ENCODE data around the gene MTHFD1. TPM values are rescaled to one million over a fixed set of nuclear protein-coding genes. Genes with fewer than 3 reads are reported as not detected.

The MTHFD1 gene
- total RNA-seq, 1 donor from 2014 or later, result 161 TPM

GRCh38 chr14:64394977-64395633, 7.0 kb downstream of the MTHFD1 start:
- Mint-ChIP-seq H3K4me3 (no peak overlapping the region), H3K4me1 (peaks cover 21% of the 10 kb centered on the region), H3K27me3 (ENCODE audit: low read depth) (no peaks in the 10 kb centered on the region), H3K27ac (ENCODE audit: unreplicated experiment) (no peak overlapping the region), H3K36me3 (ENCODE audit: low read depth) (peaks cover 11% of the 10 kb centered on the region), H3K9me3 (no peaks in the 10 kb centered on the region)
- no peak for DNase-seq (ENCODE audit: low read depth, low spot score)
- no peak for TF ChIP-seq CTCF (conservative IDR thresholded peaks at IDR 0.05)

- no peak for TF ChIP-seq CTCF (conservative IDR thresholded peaks at IDR 0.05)
- no peak overlapping the region for H3K4me3 Mint-ChIP-seq
- H3K4me1 Mint-ChIP-seq, result no peaks in the 10 kb centered on the region
- no peaks in the 10 kb centered on the region for H3K27me3 Mint-ChIP-seq (ENCODE audit: low read depth)
- no peak overlapping the region for H3K27ac Mint-ChIP-seq (ENCODE audit: unreplicated experiment)
- H3K36me3 Mint-ChIP-seq (ENCODE audit: low read depth), result peaks cover 9% of the 10 kb centered on the region
- DNase-seq (ENCODE audit: low read depth, low spot score), result no peak
- H3K9me3 Mint-ChIP-seq, result no peaks in the 10 kb centered on the region
Measured at GRCh38 chr14:64400829-64401459, 12.8 kb downstream of the MTHFD1 start.

GRCh38 chr14:64401949-64402348, 13.8 kb downstream of the MTHFD1 start:
- H3K4me3 Mint-ChIP-seq, result no peak overlapping the region
- no peaks in the 10 kb centered on the region for H3K27me3 Mint-ChIP-seq (ENCODE audit: low read depth)
- peaks cover 9% of the 10 kb centered on the region for H3K36me3 Mint-ChIP-seq (ENCODE audit: low read depth)
- H3K9me3 Mint-ChIP-seq, result no peaks in the 10 kb centered on the region
- no peaks in the 10 kb centered on the region for H3K4me1 Mint-ChIP-seq
- no peak for DNase-seq (ENCODE audit: low read depth, low spot score)
- H3K27ac Mint-ChIP-seq (ENCODE audit: unreplicated experiment), result no peak overlapping the region
- TF ChIP-seq CTCF (conservative IDR thresholded peaks at IDR 0.05), result no peak

GRCh38 chr14:64405295-64405694, 17.1 kb downstream of the MTHFD1 start:
- Mint-ChIP-seq H3K4me3 (no peak overlapping the region), H3K27ac (ENCODE audit: unreplicated experiment) (no peak overlapping the region), H3K9me3 (no peaks in the 10 kb centered on the region), H3K36me3 (ENCODE audit: low read depth) (peaks cover 9% of the 10 kb centered on the region), H3K27me3 (ENCODE audit: low read depth) (no peaks in the 10 kb centered on the region), H3K4me1 (peaks cover 5% of the 10 kb centered on the region)
- DNase-seq (ENCODE audit: low read depth, low spot score), result no peak
- TF ChIP-seq CTCF (conservative IDR thresholded peaks at IDR 0.05), result no peak

GRCh38 chr14:64407329-64407728, 19.2 kb downstream of the MTHFD1 start:
- H3K4me3 Mint-ChIP-seq, result no peak overlapping the region
- DNase-seq (ENCODE audit: low read depth, low spot score), result no peak
- peaks cover 17% of the 10 kb centered on the region for H3K36me3 Mint-ChIP-seq (ENCODE audit: low read depth)
- no peak overlapping the region for H3K27ac Mint-ChIP-seq (ENCODE audit: unreplicated experiment)
- TF ChIP-seq CTCF (conservative IDR thresholded peaks at IDR 0.05), result no peak
- H3K9me3 Mint-ChIP-seq, result no peaks in the 10 kb centered on the region
- no peaks in the 10 kb centered on the region for H3K27me3 Mint-ChIP-seq (ENCODE audit: low read depth)
- H3K4me1 Mint-ChIP-seq, result peaks cover 9% of the 10 kb centered on the region
